HG03108 (cell line): ENCODE results near the gene PGAM5.
A peak's percentile ranks its signal among the peaks of the same experiment; 100 is the strongest.

ENCODE experiments used
- ATAC-seq: cut with Tn5 transposase; IDR thresholded peaks from one replicate; pipeline ENCODE4 v1.9.1; 2021; ENCODE audit warnings: moderate library complexity; ENCODE audit not compliant: unreplicated experiment

PGAM5 gene

GRCh38 chr12:132710405-132711079 is at the start of gene PGAM5:
TSS of gene PGAM5 (plus strand) at chr12:132710842. CDS start at chr12:132710877, 35 bp downstream.
- ATAC-seq: peak; percentile 81

GRCh38 chr12:132660996-132661395 is 49.6 kb upstream of the PGAM5 start:
- ATAC-seq: no peak

- ATAC-seq: no peak
Measured at GRCh38 chr12:132661972-132662371, 48.7 kb upstream of the PGAM5 start.

GRCh38 chr12:132662901-132663755 is 47.5 kb upstream of the PGAM5 start:
- no peak for ATAC-seq

GRCh38 chr12:132664206-132665148 is 46.2 kb upstream of the PGAM5 start:
- no peak for ATAC-seq

- no peak for ATAC-seq
Measured at GRCh38 chr12:132665149-132665491, 45.5 kb upstream of the PGAM5 start.

GRCh38 chr12:132665794-132666193 is 44.8 kb upstream of the PGAM5 start:
- no peak for ATAC-seq

- ATAC-seq: no peak
Measured at GRCh38 chr12:132668191-132669088, 42.2 kb upstream of the PGAM5 start.

GRCh38 chr12:132669166-132669879 is 41.3 kb upstream of the PGAM5 start:
- no peak for ATAC-seq

GRCh38 chr12:132672116-132672515 is 38.5 kb upstream of the PGAM5 start:
- no peak for ATAC-seq

- ATAC-seq: no peak
Measured at GRCh38 chr12:132672678-132673077, 38.0 kb upstream of the PGAM5 start.

- ATAC-seq: no peak
Measured at GRCh38 chr12:132673288-132674179, 37.1 kb upstream of the PGAM5 start.

GRCh38 chr12:132674561-132674960 is 36.1 kb upstream of the PGAM5 start:
- ATAC-seq: no peak

GRCh38 chr12:132675757-132676432 is 34.7 kb upstream of the PGAM5 start:
- ATAC-seq: no peak

- no peak for ATAC-seq
Measured at GRCh38 chr12:132677492-132677891, 33.1 kb upstream of the PGAM5 start.

GRCh38 chr12:132685400-132685799 is 25.2 kb upstream of the PGAM5 start:
- ATAC-seq: no peak

GRCh38 chr12:132686825-132687210 is 23.8 kb upstream of the PGAM5 start:
- peak; percentile 10 for ATAC-seq
